GM19438 (cell line): ENCODE results near the gene LUZP2.

Source experiments
- ATAC-seq: cut with Tn5 transposase; IDR thresholded peaks from one replicate; pipeline ENCODE4 v1.9.1; 2021; ENCODE audit warnings: low read depth; ENCODE audit not compliant: unreplicated experiment

The LUZP2 gene

DNA sequence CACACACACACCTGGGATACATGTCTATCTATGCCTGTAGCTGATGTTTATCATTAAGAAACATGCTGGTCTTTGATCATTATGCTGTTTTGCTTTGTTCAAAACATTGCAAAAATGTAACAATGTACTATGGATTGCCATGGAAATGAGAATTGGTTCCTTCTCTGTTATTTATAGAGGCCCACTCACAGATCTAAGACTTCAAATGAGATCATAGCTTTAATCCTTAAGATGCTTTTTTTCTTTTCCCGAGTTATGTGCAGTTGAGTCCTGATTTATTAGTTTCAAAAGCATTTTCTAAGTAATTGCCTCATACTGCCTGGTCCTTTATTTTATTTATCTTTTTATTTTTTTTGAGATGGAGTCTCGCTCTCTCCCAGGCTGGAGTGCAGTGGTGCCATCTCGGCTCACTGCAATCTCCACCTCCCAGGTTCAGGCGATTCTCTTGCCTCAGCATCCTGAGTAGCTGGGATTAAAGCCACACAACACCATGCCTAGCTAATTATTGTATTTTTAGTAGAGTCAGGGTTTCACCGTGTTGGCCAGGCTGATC is 131.4 kb downstream of the LUZP2 start:
- ATAC-seq = no peak

DNA sequence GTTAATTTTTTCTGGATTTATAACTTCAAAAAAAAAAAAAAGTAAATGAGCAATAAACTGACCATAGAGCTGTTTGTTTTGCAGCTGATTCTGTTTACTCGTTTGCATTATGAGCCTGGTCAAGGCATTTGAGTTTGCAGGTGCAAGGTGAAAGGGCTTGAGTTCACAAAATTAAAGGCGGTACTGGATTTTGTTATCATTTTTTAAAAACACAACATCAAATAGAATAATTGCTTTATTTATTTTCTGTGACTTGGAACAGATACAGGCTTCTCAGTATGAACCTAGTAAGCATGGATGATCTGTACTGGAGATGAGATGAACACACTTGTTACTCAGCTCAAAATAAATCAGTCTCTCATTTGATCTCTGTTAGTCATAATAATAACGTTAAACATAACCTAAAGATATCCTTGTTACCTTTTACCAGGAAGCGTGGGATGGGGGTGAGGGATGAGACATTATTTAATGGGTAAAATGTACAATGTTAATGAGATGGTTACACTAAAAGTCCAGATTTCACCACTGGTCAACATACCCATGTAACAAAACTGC is 137.8 kb downstream of the LUZP2 start:
- ATAC-seq = no peak

DNA sequence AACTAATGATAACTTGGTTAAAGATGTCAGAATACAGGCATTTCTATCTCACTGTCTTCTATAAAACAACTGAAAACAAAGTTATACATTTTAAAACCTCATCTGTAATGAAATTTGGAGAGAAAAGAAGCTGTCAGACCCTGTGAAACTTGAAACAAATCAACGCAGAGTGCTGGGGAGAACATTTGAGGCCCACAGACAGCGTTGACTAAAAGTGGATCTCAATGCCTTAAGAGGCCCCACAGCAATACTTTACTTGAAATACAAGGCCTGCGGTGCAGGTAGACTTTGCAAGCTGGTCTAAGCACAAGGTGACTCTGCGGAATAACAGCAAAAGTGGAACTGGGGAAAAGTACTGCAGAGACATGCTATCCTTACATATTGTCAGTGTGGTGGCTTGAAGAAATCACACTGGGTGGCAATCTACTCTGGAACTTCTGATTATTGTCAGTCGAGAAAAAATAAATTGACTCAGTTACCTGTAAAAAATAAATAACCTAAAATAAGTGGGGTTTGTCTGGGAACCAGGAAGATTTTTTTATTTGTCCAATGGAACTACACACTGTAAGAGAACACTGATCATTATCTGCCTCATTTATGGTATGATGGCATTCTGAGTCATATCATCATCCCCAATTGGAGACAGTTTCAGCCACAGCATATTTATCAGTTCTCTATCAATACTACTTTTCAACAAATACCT is 138.9 kb downstream of the LUZP2 start:
- ATAC-seq = no peak

DNA sequence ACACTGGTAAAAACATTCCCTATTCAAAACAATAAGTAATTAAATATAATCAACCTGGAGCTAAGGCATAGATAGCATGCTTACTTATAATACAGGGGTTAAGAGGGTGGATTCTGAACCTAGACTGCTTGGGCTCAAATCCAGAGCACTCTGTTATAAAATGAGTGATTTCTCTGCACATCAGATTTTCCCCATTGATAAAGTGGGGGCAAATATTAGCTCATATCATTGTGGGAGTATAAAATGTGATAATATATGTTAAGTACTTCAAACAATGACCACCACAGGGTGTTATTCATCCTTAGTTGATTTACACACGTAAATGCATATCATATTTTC is 139.4 kb downstream of the LUZP2 start:
- ATAC-seq = no peak

DNA sequence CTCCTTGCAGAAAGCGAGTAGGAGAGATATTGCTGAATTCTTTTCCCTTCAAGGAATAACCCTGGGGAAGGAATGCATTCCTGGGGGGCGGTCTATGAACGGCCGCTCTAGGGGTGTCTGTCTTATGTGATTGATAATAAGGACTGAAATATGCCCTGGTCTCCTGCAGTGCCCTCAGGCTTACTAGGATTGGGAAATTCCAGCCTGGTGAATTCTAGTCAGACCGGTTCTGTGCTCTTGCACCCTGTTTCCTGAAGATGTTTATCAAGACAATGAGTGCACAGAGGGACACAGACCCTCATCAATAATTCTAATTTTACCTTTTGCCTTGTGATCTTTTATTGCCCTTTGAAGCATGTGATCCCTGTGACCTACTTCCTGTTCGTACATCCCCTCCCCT is 140.7 kb downstream of the LUZP2 start:
- ATAC-seq = no peak

DNA sequence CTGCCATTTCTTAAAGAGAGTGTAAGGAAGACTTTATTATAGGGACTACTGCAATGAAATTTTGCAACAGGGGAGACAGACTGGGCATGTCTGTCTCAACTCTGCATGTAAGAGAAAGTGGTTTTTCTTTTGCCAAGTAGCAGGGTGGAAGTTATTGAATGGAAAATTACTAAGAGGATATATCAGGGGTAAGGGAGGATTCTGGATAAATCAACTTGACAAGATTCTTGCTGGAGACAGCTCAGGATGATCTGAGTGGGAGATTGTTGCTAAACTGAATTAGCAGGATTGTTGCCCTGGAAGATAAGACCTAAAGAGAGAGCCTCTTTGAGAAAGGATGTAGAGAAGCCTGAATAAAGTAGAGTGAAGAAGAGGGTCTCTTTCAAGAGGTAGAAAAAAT is 145.8 kb downstream of the LUZP2 start:
- ATAC-seq = no peak

DNA sequence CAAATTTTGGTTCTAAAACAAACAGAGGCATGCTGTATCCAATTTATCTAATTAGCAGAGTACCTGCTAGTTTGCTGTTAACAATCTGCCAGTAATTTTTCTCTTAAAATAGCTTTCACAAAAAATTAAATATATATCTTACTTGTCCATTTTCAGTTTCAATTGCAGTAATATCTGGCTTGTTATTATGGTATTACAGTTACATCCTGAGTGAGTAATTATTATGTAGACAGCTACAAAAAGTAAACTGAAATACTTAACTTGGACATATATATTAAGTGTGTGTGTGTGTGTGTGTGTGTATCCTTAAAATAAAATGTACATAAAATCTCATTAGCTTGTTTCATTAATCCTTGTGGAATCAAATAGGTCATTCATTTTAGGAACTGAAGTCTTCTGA is 148.7 kb downstream of the LUZP2 start:
- ATAC-seq = no peak

DNA sequence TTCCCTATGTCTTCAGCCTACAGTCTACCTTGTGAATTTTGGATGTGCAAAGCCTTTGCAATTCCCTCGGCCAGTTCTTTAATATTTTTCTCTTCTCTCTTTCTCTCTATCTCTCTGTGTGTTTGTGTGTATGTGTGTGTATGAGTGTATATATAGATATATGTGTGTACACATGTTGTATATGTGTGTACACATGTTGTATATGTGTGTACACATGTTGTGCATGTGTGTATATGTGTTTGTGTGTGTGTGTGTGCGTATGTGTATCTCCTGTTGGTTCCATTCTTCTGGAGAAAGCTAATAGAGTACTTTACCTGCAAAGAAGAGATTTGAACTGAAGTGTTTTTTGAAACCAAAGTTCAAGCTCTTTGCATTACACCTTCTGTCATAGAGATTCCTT is 155.0 kb downstream of the LUZP2 start:
- ATAC-seq = no peak

DNA sequence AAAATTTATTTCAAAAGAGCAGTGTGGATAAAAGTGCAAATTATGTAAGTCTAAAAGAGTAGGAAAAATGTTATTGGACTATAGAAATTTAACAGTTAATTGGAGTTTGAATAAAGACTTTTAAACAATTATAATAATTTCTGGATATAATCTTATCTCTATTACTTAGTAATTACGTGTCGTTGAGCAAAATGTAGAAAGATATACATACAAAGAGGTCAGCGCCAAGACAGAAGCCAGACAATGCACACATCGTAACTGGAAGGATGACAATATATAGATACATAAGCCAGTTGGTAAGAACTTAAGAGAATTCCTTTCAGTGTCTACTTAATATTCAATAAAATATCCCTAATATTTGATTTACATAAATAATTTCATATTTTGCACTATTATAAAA is 157.0 kb downstream of the LUZP2 start:
- ATAC-seq = no peak

DNA sequence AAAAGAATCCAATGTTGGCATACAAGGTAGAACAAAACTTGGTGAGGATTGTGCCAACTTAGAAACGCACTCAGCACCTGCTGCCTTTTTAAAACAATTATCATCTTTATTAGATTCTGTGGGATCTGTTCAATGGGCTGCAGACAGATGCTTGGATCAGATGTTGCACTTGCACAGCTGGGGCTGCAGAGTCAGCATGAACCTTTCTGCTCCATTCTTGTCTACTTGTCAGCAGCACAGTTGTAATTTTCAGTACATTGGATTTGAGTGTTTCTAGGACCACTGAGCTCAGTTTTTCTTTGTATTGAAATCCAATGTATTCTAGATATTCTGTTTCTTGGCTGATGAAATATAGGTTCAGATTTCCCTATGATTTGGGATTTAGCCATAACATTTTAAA is 164.5 kb downstream of the LUZP2 start:
- ATAC-seq = no peak

DNA sequence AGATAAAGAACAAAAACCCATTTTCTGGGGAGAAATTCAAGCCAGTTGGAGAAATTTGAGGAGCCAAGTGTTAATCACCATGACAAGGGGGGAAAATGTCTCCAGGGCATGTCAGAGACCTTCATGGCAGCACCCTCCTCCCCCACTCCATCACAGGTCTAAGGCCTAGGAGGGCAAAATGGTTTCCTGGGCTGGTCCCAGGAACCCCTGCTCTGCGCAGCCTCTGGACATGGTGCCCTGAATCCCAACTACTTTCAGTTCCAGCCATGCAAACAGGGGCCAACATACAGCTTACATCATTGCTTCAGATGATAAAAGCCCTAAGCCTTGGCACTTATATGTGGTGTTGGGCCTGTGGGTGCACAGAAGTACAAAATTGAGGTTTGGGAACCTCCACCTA is 167.5 kb downstream of the LUZP2 start:
- no peak for ATAC-seq

DNA sequence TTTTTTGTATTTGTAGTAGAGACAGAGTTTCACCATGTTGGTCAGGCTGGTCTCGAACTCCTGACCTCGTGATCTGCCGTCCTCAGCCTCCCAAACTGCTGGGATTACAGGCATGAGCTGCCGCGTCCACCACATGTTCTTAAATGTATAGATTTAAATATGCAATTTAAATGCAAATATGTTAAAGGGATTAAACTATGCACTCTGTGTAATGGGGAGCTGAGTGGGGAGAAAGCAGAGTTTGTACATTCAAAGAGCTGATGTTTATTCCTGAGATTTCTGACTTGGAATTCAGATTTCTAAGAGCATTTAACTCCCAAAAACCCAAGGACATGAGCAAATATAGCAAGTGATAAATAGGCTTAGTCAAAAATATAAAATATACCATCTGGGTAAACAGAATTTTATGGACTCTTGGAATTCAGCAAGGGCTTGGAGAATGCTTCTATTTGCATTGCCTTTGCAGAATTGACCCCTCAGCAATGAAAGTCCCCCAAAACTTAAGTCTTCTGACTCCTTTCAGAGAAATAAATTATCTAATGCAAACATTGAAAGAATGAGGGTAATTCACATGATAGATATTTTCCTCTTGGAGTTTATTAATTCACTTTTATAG is 170.6 kb downstream of the LUZP2 start:
- ATAC-seq = no peak

DNA sequence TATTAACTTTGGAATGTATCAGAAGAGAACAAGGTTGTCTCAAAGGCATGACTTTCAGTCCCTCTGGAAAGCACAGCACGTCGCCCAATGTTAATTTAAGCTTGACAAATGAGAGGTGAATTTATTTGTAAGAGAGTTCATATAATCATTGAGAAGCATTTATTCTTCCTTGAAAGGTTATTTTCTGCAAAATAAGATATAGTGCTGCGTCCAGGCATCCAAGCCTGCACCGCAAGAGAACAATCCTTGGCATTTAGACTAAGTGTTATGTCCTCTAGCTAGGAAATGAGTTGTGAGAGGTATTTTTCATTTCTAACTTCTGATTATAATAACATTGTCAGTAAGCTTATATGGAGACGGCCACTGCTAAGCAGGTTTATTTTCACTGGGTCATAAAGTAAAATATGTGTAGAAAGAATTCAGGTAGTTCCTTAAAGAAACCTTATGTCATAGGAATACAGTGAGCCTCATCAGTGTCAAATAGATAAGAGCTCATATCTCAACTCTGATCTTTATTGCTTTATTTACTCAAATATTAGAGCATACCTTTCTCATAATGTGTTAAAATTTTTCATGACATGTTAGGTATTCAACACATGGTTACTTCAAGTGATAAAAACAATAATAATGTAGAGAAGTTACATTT is 182.0 kb downstream of the LUZP2 start:
- ATAC-seq = no peak

DNA sequence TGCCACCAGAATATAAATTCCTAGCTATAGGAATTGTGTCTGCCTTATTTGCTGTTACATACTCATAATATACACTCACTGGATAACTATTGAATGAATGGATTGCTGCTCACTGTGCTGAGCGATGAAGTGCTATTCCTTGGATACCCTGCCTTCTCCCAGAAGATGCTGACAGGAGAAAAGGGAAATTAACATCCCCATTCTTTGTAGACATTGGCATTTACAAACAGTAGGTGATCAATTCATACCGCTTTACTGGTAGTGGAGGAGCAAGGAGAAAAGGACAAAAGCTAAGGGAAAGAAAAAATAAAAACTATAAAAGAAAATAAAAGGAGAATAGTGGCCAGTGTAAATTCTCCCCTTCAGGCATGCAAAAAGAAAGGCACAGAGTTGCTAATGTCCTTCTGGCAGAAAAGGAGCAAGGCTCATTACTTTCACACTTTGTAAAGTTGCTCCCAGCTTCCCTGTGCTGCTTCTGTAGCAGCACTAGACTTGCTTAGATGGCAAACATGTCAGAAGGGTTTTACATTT is 183.0 kb downstream of the LUZP2 start:
- ATAC-seq = no peak

DNA sequence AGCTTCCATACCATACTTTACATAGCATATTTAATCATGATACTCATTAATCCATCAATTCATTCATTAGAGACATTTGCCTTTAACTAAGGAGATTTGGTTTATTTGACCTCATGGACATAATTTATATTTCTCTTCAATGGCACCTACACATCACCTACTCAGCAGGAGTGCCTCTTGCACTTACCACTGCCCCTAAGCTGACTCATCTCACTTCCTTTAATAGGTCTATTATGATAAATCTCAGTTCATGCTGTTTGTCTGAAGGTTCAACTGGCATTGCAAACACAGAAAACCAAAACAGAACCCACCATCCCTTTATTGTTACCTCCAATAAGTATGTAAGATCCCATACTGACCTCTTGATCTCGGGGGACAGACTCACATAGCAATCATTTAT is 186.7 kb downstream of the LUZP2 start:
- no peak for ATAC-seq

DNA sequence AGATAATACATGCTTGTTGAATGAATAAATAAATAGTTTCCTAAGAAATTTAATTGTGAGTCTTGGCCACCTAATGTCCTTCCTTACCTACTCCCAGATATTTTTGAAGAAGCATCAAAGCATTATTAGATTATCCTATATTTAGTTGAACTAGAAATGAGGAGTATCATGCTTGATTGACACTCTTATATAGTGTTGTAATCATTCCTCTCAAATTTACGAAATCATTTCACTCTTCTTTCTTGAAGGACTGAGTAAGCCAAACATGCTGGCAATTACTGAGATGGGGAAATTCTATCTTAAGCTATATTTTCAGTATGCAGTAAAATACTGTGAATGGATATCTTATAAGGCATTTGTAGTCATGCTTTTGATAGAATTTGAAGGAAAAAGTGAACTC is 189.0 kb downstream of the LUZP2 start:
- no peak for ATAC-seq

DNA sequence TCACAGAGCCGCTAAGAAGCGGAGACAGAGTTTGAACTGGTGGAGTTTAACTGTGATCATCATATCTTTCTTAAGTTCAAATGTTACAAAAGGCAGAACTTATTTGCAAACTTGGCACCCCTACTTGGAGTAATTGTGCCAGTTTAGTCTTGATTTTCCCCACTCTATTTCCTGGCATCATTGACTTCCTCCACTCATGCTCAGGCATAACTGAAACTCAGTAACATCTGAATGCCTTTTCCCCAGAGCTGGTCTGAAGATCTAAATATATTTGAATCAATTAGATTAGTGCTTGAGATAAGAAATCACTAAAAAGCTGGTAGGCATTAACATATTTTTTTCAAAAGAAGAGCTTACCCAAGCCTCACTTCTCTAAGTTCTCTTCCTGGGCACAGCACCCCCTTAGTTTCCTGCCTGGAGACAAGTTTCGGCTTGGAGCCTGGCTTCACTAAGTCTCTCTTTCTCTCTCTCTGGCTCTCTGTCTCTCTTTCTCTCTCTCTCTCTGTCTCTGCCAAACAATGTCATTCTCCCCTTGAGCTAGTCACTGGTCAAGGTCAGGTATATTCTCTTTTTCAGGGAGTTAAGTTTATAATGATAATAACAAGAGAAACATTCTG is 190.8 kb downstream of the LUZP2 start:
- no peak for ATAC-seq

DNA sequence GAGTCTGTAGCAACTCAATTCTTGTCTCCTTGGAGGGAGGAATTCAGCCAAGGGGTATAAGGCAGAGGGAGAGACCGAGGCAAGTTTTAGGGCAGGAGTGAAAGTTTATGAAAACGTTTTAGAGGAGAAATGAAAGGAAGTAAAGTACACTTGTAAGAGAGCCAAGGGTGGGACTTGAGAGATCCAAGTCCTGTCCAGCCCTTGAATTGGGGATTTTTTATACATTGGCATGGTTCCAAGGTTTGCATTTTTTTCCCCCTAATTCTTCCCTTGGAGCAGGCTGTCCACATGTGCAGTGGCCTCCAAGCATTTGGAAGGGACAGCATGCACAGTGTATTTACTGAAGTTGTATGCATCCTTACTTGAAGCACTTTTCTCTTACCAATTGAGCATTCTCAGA is 192.1 kb downstream of the LUZP2 start:
- no peak for ATAC-seq

DNA sequence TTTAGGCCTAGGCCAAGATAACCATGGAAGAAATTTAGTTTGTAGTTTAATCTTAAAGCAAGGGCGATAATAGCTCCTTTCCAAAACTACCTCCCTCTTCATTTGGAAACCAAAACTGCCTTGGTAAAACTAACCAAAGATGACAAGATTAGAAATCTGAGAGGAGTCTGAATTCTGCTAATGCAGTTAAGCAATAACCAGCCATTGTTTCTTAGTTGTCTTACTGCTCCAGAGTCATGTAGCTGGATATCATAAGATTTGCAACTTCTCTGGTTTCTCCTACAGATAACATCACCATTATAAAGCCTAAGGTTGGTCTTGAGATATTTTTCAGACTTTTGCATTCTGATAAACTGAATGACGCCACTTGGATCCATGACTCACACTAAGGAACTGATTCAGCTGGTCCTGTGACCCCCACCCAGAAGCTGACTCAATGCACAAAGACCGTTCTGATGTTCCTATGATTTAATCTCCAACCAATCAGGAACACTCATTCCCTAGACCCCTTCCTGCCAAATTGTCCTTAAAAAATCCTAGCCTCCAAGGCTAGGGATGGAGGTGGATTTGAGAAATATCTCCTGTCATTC is 200.8 kb downstream of the LUZP2 start:
- no peak for ATAC-seq

DNA sequence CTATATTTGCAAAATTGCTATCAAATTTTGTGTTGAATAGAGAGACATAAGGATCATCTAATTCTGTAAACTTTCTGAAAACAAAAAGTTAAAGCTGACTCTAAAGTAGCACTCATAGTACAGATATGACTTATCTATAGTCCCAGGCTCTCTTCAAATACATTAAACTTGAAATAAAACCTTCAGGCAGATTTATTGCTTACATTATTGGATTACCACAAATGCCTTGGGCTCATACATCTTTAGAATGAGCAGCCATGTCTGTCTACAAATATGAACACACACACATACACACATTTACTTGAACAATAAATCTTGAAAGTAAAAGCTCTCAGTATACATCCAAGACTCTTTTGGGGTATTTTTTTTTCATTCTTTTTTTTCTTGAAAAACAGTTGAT is 207.9 kb downstream of the LUZP2 start:
- no peak for ATAC-seq

DNA sequence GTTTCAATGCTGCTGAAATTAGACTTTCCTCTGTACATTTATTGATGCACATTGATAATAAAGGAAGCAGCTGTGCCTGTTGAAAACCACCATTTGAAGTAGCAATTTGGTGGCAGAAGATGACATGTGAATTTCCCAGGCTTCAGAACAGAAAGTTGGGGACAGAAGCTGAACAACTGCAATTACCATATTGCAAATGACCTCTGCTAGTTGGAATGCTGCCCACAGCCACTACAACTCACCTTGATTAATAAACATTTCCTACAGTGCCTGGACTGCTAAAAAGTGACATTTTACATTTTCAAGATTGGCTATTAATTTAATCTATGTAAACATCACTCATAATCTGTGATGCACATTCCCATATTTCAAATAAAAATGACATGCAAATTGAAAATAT is 208.6 kb downstream of the LUZP2 start:
- ATAC-seq = no peak
